Esophagus muscularis mucosa (tissue), 4 donors: ENCODE measurements around the gene RNF130. TPM values are rescaled to one million over a fixed set of nuclear protein-coding genes. Genes with fewer than 3 reads are reported as not detected.

Experiments
- DNase-seq: peaks from one replicate; pipeline ENCODE4 v3.0.0-alpha.2; 2017; ENCODE audit errors: extremely low spot score
- H3K27ac ChIP-seq, 4 donors: fragments of 200-600 bp; sonication (generic); replicated peaks in 1 of 4; 1 replicate in 3 of 4; 2 replicates in 1 of 4; pipeline ENCODE4 v1.5.1; 2016 to 2019; ENCODE audit warnings: mild to moderate bottlenecking in 1 of 4
- H3K27me3 ChIP-seq, 4 donors: fragments of 200-600 bp; sonication (generic); one replicate each; pipeline versions ENCODE4 v1.5.1 to v1.6.0; 2016 to 2019
- H3K36me3 ChIP-seq, 4 donors: fragments of 200-600 bp; sonication (generic); one replicate each; pipeline ENCODE4 v1.5.1; 2016 to 2019
- H3K4me1 ChIP-seq, 4 donors: fragments of 200-600 bp; sonication (generic); one replicate each; pipeline ENCODE4 v1.5.1; 2016 to 2019
- H3K4me3 ChIP-seq, 4 donors: fragments of 200-600 bp; sonication (generic); 1 replicate in 2 of 4; 2 replicates in 2 of 4; pipeline ENCODE4 v1.5.1; 2016 to 2019; ENCODE audit warnings: mild to moderate bottlenecking in 4 of 4, moderate library complexity in 1 of 4
- H3K9me3 ChIP-seq, 4 donors: fragments of 200-600 bp; sonication (generic); 1 replicate in 3 of 4; 2 replicates in 1 of 4; pipeline ENCODE4 v1.5.1; 2016 to 2019
- CTCF ChIP-seq, 3 experiments: fragments of 200-600 bp in 2 of 3; fragments of 450-650 bp in 1 of 3; sonication (generic) in 2 of 3; IDR thresholded peaks; one replicate each; pipeline ENCODE4 v1.5.1; 2017 to 2019; ENCODE audit warnings: antibody characterized with exemption in 3 of 3, mild to moderate bottlenecking in 2 of 3, moderate library complexity in 1 of 3
- EP300 ChIP-seq: sonication (generic); formaldehyde crosslinking; IDR thresholded peaks from one replicate; pipeline ENCODE4 v1.6.1; 2017; ENCODE audit warnings: antibody characterized with exemption
- POLR2A ChIP-seq: fragments of 450-650 bp; IDR thresholded peaks from one replicate; pipeline ENCODE4 v1.6.1; 2017; ENCODE audit warnings: antibody characterized with exemption, moderate library complexity, mild to moderate bottlenecking, low read depth
- POLR2AphosphoS5 ChIP-seq, 2 donors: sonication (generic); formaldehyde crosslinking; IDR thresholded peaks; one replicate each; pipeline ENCODE4 v1.6.1; 2017; ENCODE audit warnings: antibody characterized with exemption in 2 of 2
- WGBS: methylation state at CpG from one replicate; pipeline ENCODE4 v1.1.5; 2018; 5-methylcytosine and 5-hydroxymethylcytosine counted together
- intact Hi-C: fragments of 100-400 bp; cut with DNase I; formaldehyde crosslinking; loops from one replicate; pipeline ENCODE4 v1.15.1; 2023
- total RNA-seq, 4 donors: library from RNA; depleted of rRNA; stranded (reverse); fragments of >200 nt; gene quantifications; one replicate each; pipeline versions ENCODE4 v1.1.0 to v1.2.1, GENCODE V29; 2016

Gene RNF130
- total RNA-seq, 4 donors from 2014 or later, result 98.4 to 136 (median 108) TPM

- intact Hi-C loops, result no loop called here
- H3K27me3 ChIP-seq, result no peaks in the 10 kb centered on the region
- peaks cover 15 to 67% (median 60%) of the 10 kb centered on the region in 4 donors for H3K36me3 ChIP-seq
- H3K4me1 ChIP-seq, result peaks cover 0 to 27% (median 16%) of the 10 kb centered on the region in 4 donors
- no peak overlapping the region for H3K4me3 ChIP-seq
- 93% methylated on average over 11 of the region's 11 CpGs for WGBS
- no peak overlapping the region for H3K27ac ChIP-seq
- no peaks in the 10 kb centered on the region for H3K9me3 ChIP-seq
- no peak for TF ChIP-seq POLR2AphosphoS5 (IDR thresholded peaks at IDR 0.05)
- TF ChIP-seq EP300, result no peak
- TF ChIP-seq CTCF (IDR thresholded peaks at IDR 0.05), result no peak
- TF ChIP-seq POLR2A, result no peak
- peak; percentile 14 for DNase-seq
Observed at GRCh38 chr5:179973391-179973790, 98.2 kb downstream of the RNF130 start.

- Histone ChIP-seq H3K4me1 (peaks cover 0 to 27% (median 16%) of the 10 kb centered on the region in 4 donors), H3K4me3 (no peak overlapping the region), H3K36me3 (peaks cover 12 to 67% (median 51%) of the 10 kb centered on the region in 4 donors), H3K27ac (no peak overlapping the region), H3K9me3 (no peaks in the 10 kb centered on the region), H3K27me3 (no peaks in the 10 kb centered on the region)
- intact Hi-C loops, result no loop called here
- TF ChIP-seq CTCF (IDR thresholded peaks at IDR 0.05), result no peak
- TF ChIP-seq EP300, result no peak
- TF ChIP-seq POLR2A, result no peak
- no peak for TF ChIP-seq POLR2AphosphoS5 (IDR thresholded peaks at IDR 0.05)
- 94% methylated on average over 4 of the region's 4 CpGs for WGBS
- DNase-seq, result peak; percentile 10
Observed at GRCh38 chr5:179969110-179969509, 102.4 kb downstream of the RNF130 start.

- 36% methylated on average over 1 of the region's 1 CpG for WGBS
- no peak overlapping the region for H3K27ac ChIP-seq
- intact Hi-C loops, result no loop called here
- H3K4me3 ChIP-seq, result no peak overlapping the region
- DNase-seq, result peak; percentile 12
- peaks cover 0 to 27% (median 16%) of the 10 kb centered on the region in 4 donors for H3K4me1 ChIP-seq
- H3K9me3 ChIP-seq, result no peaks in the 10 kb centered on the region
- no peaks in the 10 kb centered on the region for H3K27me3 ChIP-seq
- TF ChIP-seq POLR2A (no peak), EP300 (no peak), CTCF (IDR thresholded peaks at IDR 0.05) (no peak), POLR2AphosphoS5 (IDR thresholded peaks at IDR 0.05) (no peak)
- peaks cover 22 to 75% (median 54%) of the 10 kb centered on the region in 4 donors for H3K36me3 ChIP-seq
Observed at GRCh38 chr5:179967489-179967888, 104.1 kb downstream of the RNF130 start.

GRCh38 chr5:179964015-179964414, 107.5 kb downstream of the RNF130 start:
- Histone ChIP-seq H3K27ac (no peak overlapping the region), H3K36me3 (peaks cover 29 to 92% (median 48%) of the 10 kb centered on the region in 4 donors), H3K27me3 (no peaks in the 10 kb centered on the region), H3K4me1 (no peaks in the 10 kb centered on the region), H3K4me3 (no peak overlapping the region), H3K9me3 (no peaks in the 10 kb centered on the region)
- TF ChIP-seq EP300 (no peak), POLR2AphosphoS5 (IDR thresholded peaks at IDR 0.05) (no peak), CTCF (IDR thresholded peaks at IDR 0.05) (no peak), POLR2A (no peak)
- intact Hi-C loops, result no loop called here
- peak; percentile 60 for DNase-seq
- WGBS, result 99% methylated on average over 8 of the region's 8 CpGs

- Histone ChIP-seq H3K4me3 (no peak overlapping the region), H3K27ac (no peak overlapping the region), H3K27me3 (no peaks in the 10 kb centered on the region), H3K36me3 (peaks cover 29 to 90% (median 46%) of the 10 kb centered on the region in 4 donors), H3K9me3 (no peaks in the 10 kb centered on the region), H3K4me1 (no peaks in the 10 kb centered on the region)
- 64% methylated on average over 4 of the region's 4 CpGs for WGBS
- TF ChIP-seq EP300 (no peak), POLR2AphosphoS5 (IDR thresholded peaks at IDR 0.05) (no peak)
- intact Hi-C loops, result no loop called here
- peak; percentile 50 for DNase-seq
Observed at GRCh38 chr5:179963375-179963774, 108.2 kb downstream of the RNF130 start.
